Endothelial cell (in vitro differentiated cells): ENCODE data around the gene TRPM1. TPM values are rescaled to one million over a fixed set of nuclear protein-coding genes. Genes with fewer than 3 reads are reported as not detected.

Source experiments
- DNase-seq: peaks from one replicate; pipeline ENCODE4 v3.0.0; 2021; ENCODE audit warnings: low spot score
- H3K27ac Mint-ChIP-seq: one replicate; pipeline ENCODE4 v1.8.0; 2021; ENCODE audit warnings: mixed read lengths, inconsistent platforms; ENCODE audit not compliant: unreplicated experiment
- H3K27me3 Mint-ChIP-seq: one replicate; pipeline ENCODE4 v1.8.0; 2021; ENCODE audit warnings: mild to moderate bottlenecking, moderate library complexity, mixed read lengths, inconsistent platforms; ENCODE audit not compliant: unreplicated experiment
- H3K36me3 Mint-ChIP-seq: one replicate; pipeline ENCODE4 v1.8.0; 2021; ENCODE audit warnings: mild to moderate bottlenecking, low read depth, mixed read lengths, inconsistent platforms; ENCODE audit not compliant: unreplicated experiment
- H3K4me1 Mint-ChIP-seq: one replicate; pipeline ENCODE4 v1.8.0; 2021; ENCODE audit warnings: mild to moderate bottlenecking, mixed read lengths, inconsistent platforms; ENCODE audit not compliant: unreplicated experiment
- H3K4me3 Mint-ChIP-seq: one replicate; pipeline ENCODE4 v1.8.0; 2021; ENCODE audit warnings: mild to moderate bottlenecking, mixed read lengths, inconsistent platforms; ENCODE audit not compliant: unreplicated experiment
- H3K9me3 Mint-ChIP-seq: one replicate; pipeline ENCODE4 v1.8.0; 2021; ENCODE audit warnings: mixed read lengths, inconsistent platforms; ENCODE audit not compliant: unreplicated experiment
- total RNA-seq: library from RNA; stranded (reverse); fragmentation: NEBNext Ultra II Directional; extraction: Animal tissue kit (Norgen Biotek cat#: 25700); gene quantifications from one replicate; pipeline ENCODE4 v1.2.1, GENCODE V29; 2021; ENCODE audit not compliant: unreplicated experiment
- TF ChIP-seq, protein P1 (sequence below): fragments of 200-600 bp; sonication (generic); IDR thresholded peaks from one replicate; pipeline ENCODE4 v1.5.0; 2021; ENCODE audit warnings: antibody characterized with exemption; ENCODE audit not compliant: unreplicated experiment

Gene TRPM1
- total RNA-seq, 1 donor from 2014 or later: not detected

DNA sequence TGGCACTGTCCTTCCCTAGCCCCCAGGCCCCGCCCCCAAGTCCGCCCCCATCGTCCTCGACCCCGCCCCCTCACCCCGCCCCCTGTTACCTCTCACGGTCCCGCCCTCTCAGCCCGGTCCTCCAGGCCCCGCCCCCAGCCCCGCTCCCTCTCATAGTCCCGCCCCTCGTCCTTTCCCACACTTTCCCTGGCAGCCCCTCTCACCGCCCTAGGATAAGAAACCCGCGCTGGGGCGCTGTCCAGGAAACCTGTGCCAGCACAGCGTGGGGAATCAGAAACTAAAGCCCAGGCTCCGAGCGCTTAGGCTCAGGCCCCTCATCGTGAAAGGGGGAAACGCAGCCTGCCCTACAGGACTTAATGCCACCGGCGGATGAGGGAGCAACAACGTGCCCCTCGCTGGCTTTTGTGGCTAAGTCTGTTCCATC lies 20.9 kb downstream of the TRPM1 start:
- Mint-ChIP-seq H3K4me1 (peaks cover 9% of the 10 kb centered on the region), H3K9me3 (no peaks in the 10 kb centered on the region), H3K4me3 (no peak overlapping the region), H3K27me3 (peaks cover 5% of the 10 kb centered on the region), H3K36me3 (no peaks in the 10 kb centered on the region), H3K27ac (no peak overlapping the region)
- DNase-seq: peak; percentile 66
- TF ChIP-seq, protein P1, sequence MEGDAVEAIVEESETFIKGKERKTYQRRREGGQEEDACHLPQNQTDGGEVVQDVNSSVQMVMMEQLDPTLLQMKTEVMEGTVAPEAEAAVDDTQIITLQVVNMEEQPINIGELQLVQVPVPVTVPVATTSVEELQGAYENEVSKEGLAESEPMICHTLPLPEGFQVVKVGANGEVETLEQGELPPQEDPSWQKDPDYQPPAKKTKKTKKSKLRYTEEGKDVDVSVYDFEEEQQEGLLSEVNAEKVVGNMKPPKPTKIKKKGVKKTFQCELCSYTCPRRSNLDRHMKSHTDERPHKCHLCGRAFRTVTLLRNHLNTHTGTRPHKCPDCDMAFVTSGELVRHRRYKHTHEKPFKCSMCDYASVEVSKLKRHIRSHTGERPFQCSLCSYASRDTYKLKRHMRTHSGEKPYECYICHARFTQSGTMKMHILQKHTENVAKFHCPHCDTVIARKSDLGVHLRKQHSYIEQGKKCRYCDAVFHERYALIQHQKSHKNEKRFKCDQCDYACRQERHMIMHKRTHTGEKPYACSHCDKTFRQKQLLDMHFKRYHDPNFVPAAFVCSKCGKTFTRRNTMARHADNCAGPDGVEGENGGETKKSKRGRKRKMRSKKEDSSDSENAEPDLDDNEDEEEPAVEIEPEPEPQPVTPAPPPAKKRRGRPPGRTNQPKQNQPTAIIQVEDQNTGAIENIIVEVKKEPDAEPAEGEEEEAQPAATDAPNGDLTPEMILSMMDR: no peak

DNA sequence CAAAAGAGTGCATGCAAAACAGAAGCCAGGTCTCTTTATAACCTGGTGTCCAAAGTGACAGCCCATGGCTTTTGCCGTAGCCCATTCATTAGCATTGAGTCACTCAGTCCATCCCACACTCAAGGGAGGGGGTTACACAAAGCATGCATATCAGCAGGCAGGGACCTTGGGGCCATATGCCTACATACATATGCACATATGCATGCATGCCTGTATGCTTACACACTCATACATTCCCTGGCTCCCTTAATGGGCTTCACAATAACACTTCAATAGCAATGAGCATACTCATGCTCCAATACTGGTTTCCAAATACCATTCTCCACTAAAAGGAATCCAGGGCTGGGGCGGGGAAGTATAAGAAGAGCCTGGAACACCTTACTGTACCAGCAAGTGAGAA lies 22.0 kb downstream of the TRPM1 start:
- H3K9me3 Mint-ChIP-seq: no peaks in the 10 kb centered on the region
- no peak for DNase-seq
- no peak overlapping the region for H3K4me3 Mint-ChIP-seq
- peaks cover 9% of the 10 kb centered on the region for H3K4me1 Mint-ChIP-seq
- H3K36me3 Mint-ChIP-seq: no peaks in the 10 kb centered on the region
- TF ChIP-seq, protein P1: no peak
- no peak overlapping the region for H3K27ac Mint-ChIP-seq
- peaks cover 4% of the 10 kb centered on the region for H3K27me3 Mint-ChIP-seq

DNA sequence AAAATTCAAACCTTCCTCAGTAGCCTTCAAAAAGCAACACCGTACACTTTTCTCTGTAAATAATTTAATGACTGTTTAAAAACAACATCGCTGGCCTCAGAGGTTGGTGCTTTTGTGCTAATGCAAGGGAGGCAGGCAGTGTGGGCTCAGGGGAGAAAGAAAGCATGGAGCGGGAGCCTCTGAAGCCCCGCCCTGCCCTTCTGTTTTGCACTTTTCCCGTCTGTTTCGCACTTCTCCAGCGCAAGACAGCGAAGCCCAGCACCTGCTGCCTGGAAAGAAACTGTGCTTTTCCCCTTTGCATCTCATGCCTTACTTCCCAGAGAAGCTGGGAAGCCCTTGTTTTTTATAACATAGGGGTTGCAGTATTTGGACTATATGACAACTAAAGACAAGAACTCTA lies 23.1 kb downstream of the TRPM1 start:
- H3K4me1 Mint-ChIP-seq: peaks cover 9% of the 10 kb centered on the region
- no peak overlapping the region for H3K27ac Mint-ChIP-seq
- TF ChIP-seq, protein P1: no peak
- H3K27me3 Mint-ChIP-seq: peaks cover 2% of the 10 kb centered on the region
- no peak for DNase-seq
- no peaks in the 10 kb centered on the region for H3K36me3 Mint-ChIP-seq
- H3K4me3 Mint-ChIP-seq: no peak overlapping the region
- H3K9me3 Mint-ChIP-seq: no peaks in the 10 kb centered on the region

DNA sequence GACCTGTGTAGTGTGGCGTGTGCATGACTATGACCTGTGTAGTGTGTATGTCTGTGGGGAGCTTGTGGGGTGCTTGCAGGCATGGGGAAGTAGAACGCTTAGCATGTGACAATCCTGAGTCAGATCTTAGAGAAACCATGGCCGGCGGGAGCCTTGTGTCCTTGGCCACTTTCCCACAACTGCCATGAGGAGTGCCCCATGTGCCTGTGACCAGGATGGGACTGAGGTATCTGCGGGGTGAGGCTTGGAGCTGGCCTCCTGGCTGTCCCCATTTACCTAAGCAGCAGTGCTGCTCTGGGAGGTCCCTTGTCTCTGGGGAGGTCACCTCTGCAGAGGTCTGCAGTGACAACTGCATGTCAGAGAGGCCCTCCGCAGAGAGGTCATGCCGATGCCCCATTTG lies 23.6 kb downstream of the TRPM1 start:
- DNase-seq: no peak
- H3K36me3 Mint-ChIP-seq: no peaks in the 10 kb centered on the region
- TF ChIP-seq, protein P1: no peak
- H3K9me3 Mint-ChIP-seq: no peaks in the 10 kb centered on the region
- H3K27me3 Mint-ChIP-seq: peaks cover 2% of the 10 kb centered on the region
- peaks cover 9% of the 10 kb centered on the region for H3K4me1 Mint-ChIP-seq
- no peak overlapping the region for H3K4me3 Mint-ChIP-seq
- H3K27ac Mint-ChIP-seq: no peak overlapping the region

DNA sequence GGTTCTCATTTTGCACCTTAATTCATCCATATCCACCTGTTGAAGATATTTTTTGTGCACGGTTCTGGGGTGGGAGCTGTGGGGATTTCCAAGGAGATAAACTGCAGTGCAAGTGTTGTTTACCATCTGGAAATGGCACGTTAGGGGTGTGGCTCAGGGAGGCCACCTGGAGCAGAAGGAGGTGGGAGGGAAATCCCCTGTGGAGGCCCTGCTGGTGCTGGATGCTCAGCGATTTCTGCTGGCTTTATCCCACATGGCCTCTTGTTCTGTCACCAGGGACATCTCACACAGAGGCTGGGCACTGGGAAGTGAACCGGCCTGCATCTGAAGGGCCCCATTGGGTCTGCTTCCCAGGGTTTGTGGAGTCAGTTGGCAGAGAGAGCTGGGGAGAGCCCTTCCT lies 24.3 kb downstream of the TRPM1 start:
- H3K36me3 Mint-ChIP-seq: no peaks in the 10 kb centered on the region
- H3K4me3 Mint-ChIP-seq: no peak overlapping the region
- TF ChIP-seq, protein P1: no peak
- no peaks in the 10 kb centered on the region for H3K9me3 Mint-ChIP-seq
- no peak overlapping the region for H3K27ac Mint-ChIP-seq
- no peak for DNase-seq
- peaks cover 9% of the 10 kb centered on the region for H3K4me1 Mint-ChIP-seq
- peaks cover 2% of the 10 kb centered on the region for H3K27me3 Mint-ChIP-seq
